Activated T-helper 1 cell treated with anti-CD3 and anti-CD28 coated beads, Interleukin-12 subunit alpha, Interleukin-12 subunit beta, Interleukin-2, Interleukin-4 antibody, amounts not matched to agents 30 ng/mL and 10 ng/mL and 1 ng/mL, durations not matched to agents 14 hours and 24 hours and 36 hours (primary cell): ENCODE measurements around the gene YAP1. TPM values are rescaled to one million over a fixed set of nuclear protein-coding genes. Genes with fewer than 3 reads are reported as not detected.

Experiments used
- DNase-seq: peaks from one replicate; pipeline ENCODE4 v3.0.0; 2021; ENCODE audit warnings: low spot score
- H3K27ac Mint-ChIP-seq: one replicate; pipeline ENCODE4 v1.8.0; 2021; ENCODE audit warnings: mild to moderate bottlenecking, mixed read lengths
- H3K27me3 Mint-ChIP-seq: one replicate; pipeline ENCODE4 v1.8.0; 2022; ENCODE audit warnings: mild to moderate bottlenecking, moderate library complexity, mixed read lengths; ENCODE audit not compliant: insufficient read depth
- H3K36me3 Mint-ChIP-seq: one replicate; pipeline ENCODE4 v1.8.0; 2021; ENCODE audit warnings: low read depth, mixed read lengths
- H3K4me1 Mint-ChIP-seq: one replicate; pipeline ENCODE4 v1.8.0; 2021; ENCODE audit warnings: low read depth, mixed read lengths
- H3K4me3 Mint-ChIP-seq: one replicate; pipeline ENCODE4 v1.8.0; 2021; ENCODE audit warnings: mild to moderate bottlenecking, moderate library complexity, mixed read lengths
- H3K9me3 Mint-ChIP-seq: one replicate; pipeline ENCODE4 v1.8.0; 2021; ENCODE audit warnings: mixed read lengths
- intact Hi-C: fragments of 100-400 bp; cut with micrococcal nuclease; formaldehyde crosslinking; loops from one replicate; pipeline ENCODE4 v1.15.1; 2024
- total RNA-seq: library from RNA; stranded (reverse); gene quantifications from 2 replicates; pipeline ENCODE4 v1.2.3, GENCODE V29; 2022

YAP1 gene
- total RNA-seq, 1 donor from 2014 or later, result 0.10 TPM

- DNase-seq, result no peak
- H3K4me3 Mint-ChIP-seq, result no peak overlapping the region
- peaks cover 28% of the 10 kb centered on the region for H3K4me1 Mint-ChIP-seq
- peaks cover 36% of the 10 kb centered on the region for H3K27me3 Mint-ChIP-seq
- intact Hi-C loops, result loop anchor here (5.0 kb wide), 1 partner anchor 165 kb away; no protein-coding TSS in a partner anchor
- no peaks in the 10 kb centered on the region for H3K9me3 Mint-ChIP-seq
- H3K36me3 Mint-ChIP-seq, result no peaks in the 10 kb centered on the region
- no peak overlapping the region for H3K27ac Mint-ChIP-seq
Observed at GRCh38 chr11:102272047-102272824, 162.0 kb downstream of the YAP1 start.

- peaks cover 2% of the 10 kb centered on the region for H3K36me3 Mint-ChIP-seq
- intact Hi-C loops, result loop anchor here (5.0 kb wide), 1 partner anchor 167 kb away; no protein-coding TSS in a partner anchor
- DNase-seq, result no peak
- H3K27me3 Mint-ChIP-seq, result peaks cover 21% of the 10 kb centered on the region
- H3K4me1 Mint-ChIP-seq, result peaks cover 16% of the 10 kb centered on the region
- no peaks in the 10 kb centered on the region for H3K9me3 Mint-ChIP-seq
- H3K27ac Mint-ChIP-seq, result no peak overlapping the region
- no peak overlapping the region for H3K4me3 Mint-ChIP-seq
Observed at GRCh38 chr11:102274628-102275027, 164.4 kb downstream of the YAP1 start.

- peaks cover 3% of the 10 kb centered on the region for H3K36me3 Mint-ChIP-seq
- no peak overlapping the region for H3K4me3 Mint-ChIP-seq
- peaks cover 11% of the 10 kb centered on the region for H3K27me3 Mint-ChIP-seq
- peaks cover 19% of the 10 kb centered on the region for H3K4me1 Mint-ChIP-seq
- intact Hi-C loops, result no loop called here
- DNase-seq, result no peak
- H3K9me3 Mint-ChIP-seq, result no peaks in the 10 kb centered on the region
- H3K27ac Mint-ChIP-seq, result no peak overlapping the region
Observed at GRCh38 chr11:102276362-102276761, 166.1 kb downstream of the YAP1 start.

- H3K4me3 Mint-ChIP-seq, result no peak overlapping the region
- no peak overlapping the region for H3K27ac Mint-ChIP-seq
- H3K27me3 Mint-ChIP-seq, result peaks cover 7% of the 10 kb centered on the region
- no peak for DNase-seq
- peaks cover 19% of the 10 kb centered on the region for H3K4me1 Mint-ChIP-seq
- peaks cover 3% of the 10 kb centered on the region for H3K36me3 Mint-ChIP-seq
- no peaks in the 10 kb centered on the region for H3K9me3 Mint-ChIP-seq
- intact Hi-C loops, result no loop called here
Observed at GRCh38 chr11:102276783-102277182, 166.5 kb downstream of the YAP1 start.

- Mint-ChIP-seq H3K9me3 (no peaks in the 10 kb centered on the region), H3K4me1 (peaks cover 12% of the 10 kb centered on the region), H3K27ac (no peak overlapping the region), H3K4me3 (peak overlapping the region; percentile 27), H3K27me3 (peaks cover 3% of the 10 kb centered on the region), H3K36me3 (peaks cover 3% of the 10 kb centered on the region)
- DNase-seq, result no peak
- intact Hi-C loops, result no loop called here
Observed at GRCh38 chr11:102279641-102280170, 169.5 kb downstream of the YAP1 start.

GRCh38 chr11:102280245-102280833 is 170.1 kb downstream of the YAP1 start:
- Mint-ChIP-seq H3K36me3 (peaks cover 3% of the 10 kb centered on the region), H3K27ac (no peak overlapping the region), H3K4me3 (no peak overlapping the region), H3K4me1 (peaks cover 12% of the 10 kb centered on the region), H3K27me3 (peaks cover 3% of the 10 kb centered on the region), H3K9me3 (no peaks in the 10 kb centered on the region)
- DNase-seq, result no peak
- intact Hi-C loops, result no loop called here

Other genes starting within 250 kb of the YAP1 start
- gene CEP126, start 195.4 kb upstream of the YAP1 start, total RNA-seq, result 0.41 and 1.2 TPM in 2 replicates
- gene ANGPTL5, start 193.9 kb upstream of the YAP1 start, total RNA-seq, result not detected in 2 replicates
- not detected in 2 replicates for gene CFAP300, start 63.0 kb upstream of the YAP1 start, total RNA-seq
- 101 and 108 TPM in 2 replicates for gene BIRC3, start 207.0 kb downstream of the YAP1 start, total RNA-seq
- 30.6 and 33.3 TPM in 2 replicates for gene BIRC2, start 236.8 kb downstream of the YAP1 start, total RNA-seq